Measurements from ENCODE around the gene NTNG1.

Gene NTNG1

GRCh38 chr1:107405236-107405635 is 264.4 kb downstream of the NTNG1 start:
- DNase-seq (ENCODE audit: low spot score): no peak

GRCh38 chr1:107407011-107407410 is 266.2 kb downstream of the NTNG1 start:
- no peak for DNase-seq (ENCODE audit: low spot score)

- no peak for DNase-seq (ENCODE audit: low spot score)
Measured at GRCh38 chr1:107413546-107413945, 272.7 kb downstream of the NTNG1 start.

- no peak for DNase-seq (ENCODE audit: low spot score)
Measured at GRCh38 chr1:107413951-107414350, 273.1 kb downstream of the NTNG1 start.

- no peak for DNase-seq (ENCODE audit: low spot score)
Measured at GRCh38 chr1:107414550-107414949, 273.7 kb downstream of the NTNG1 start.

GRCh38 chr1:107415241-107415640 is 274.4 kb downstream of the NTNG1 start:
- no peak for DNase-seq (ENCODE audit: low spot score)

- no peak for DNase-seq (ENCODE audit: low spot score)
Measured at GRCh38 chr1:107419003-107419402, 278.2 kb downstream of the NTNG1 start.

- DNase-seq (ENCODE audit: low spot score): no peak
Measured at GRCh38 chr1:107422901-107423300, 282.1 kb downstream of the NTNG1 start.

- DNase-seq (ENCODE audit: low spot score): no peak
Measured at GRCh38 chr1:107430540-107431228, 289.8 kb downstream of the NTNG1 start.

GRCh38 chr1:107432108-107432507 is 291.3 kb downstream of the NTNG1 start:
- no peak for DNase-seq (ENCODE audit: low spot score)

GRCh38 chr1:107433068-107433467 is 292.2 kb downstream of the NTNG1 start:
- no peak for DNase-seq (ENCODE audit: low spot score)

- DNase-seq (ENCODE audit: low spot score): no peak
Measured at GRCh38 chr1:107433635-107434360, 293.0 kb downstream of the NTNG1 start.

- DNase-seq (ENCODE audit: low spot score): no peak
Measured at GRCh38 chr1:107434361-107434693, 293.5 kb downstream of the NTNG1 start.

GRCh38 chr1:107436552-107437241 is 295.9 kb downstream of the NTNG1 start:
- DNase-seq (ENCODE audit: low spot score): no peak

GRCh38 chr1:107439567-107439966 is 298.7 kb downstream of the NTNG1 start:
- no peak for DNase-seq (ENCODE audit: low spot score)

GRCh38 chr1:107442551-107442950 is 301.7 kb downstream of the NTNG1 start:
- no peak for DNase-seq (ENCODE audit: low spot score)

GRCh38 chr1:107443027-107443426 is 302.2 kb downstream of the NTNG1 start:
- no peak for DNase-seq (ENCODE audit: low spot score)

GRCh38 chr1:107443860-107444259 is 303.0 kb downstream of the NTNG1 start:
- no peak for DNase-seq (ENCODE audit: low spot score)

GRCh38 chr1:107444302-107444701 is 303.5 kb downstream of the NTNG1 start:
- no peak for DNase-seq (ENCODE audit: low spot score)

GRCh38 chr1:107449326-107449725 is 308.5 kb downstream of the NTNG1 start:
- no peak for DNase-seq (ENCODE audit: low spot score)

GRCh38 chr1:107450899-107451664 is 310.2 kb downstream of the NTNG1 start:
- DNase-seq (ENCODE audit: low spot score): no peak

GRCh38 chr1:107451715-107452114 is 310.9 kb downstream of the NTNG1 start:
- DNase-seq (ENCODE audit: low spot score): no peak

Data from left forelimb (tissue), 1 donor.